Mesenchymal stem cell (in vitro differentiated cells and primary cell): Measurements from ENCODE around the gene RGS7.
"Not testable (repeated sequence)": the region's sequence is repeated elsewhere in the genome, so short reads cannot be mapped to it uniquely, and the experiment has no call there.

Experiments
- DNase-seq: peaks from one replicate; pipeline ENCODE4 v3.0.0-alpha.2; 2013
- H2AFZ ChIP-seq: one replicate; pipeline ENCODE4 v1.6.1; 2013; ENCODE audit warnings: low read depth, mild to moderate bottlenecking, control low read depth, inconsistent platforms, low read length, moderate library complexity
- H2AK5ac ChIP-seq: 2 replicates; pipeline ENCODE4 v1.6.1; 2013; ENCODE audit warnings: low read length, moderate library complexity, mild to moderate bottlenecking, inconsistent platforms; ENCODE audit not compliant: severe bottlenecking
- H2BK120ac ChIP-seq: one replicate; pipeline ENCODE4 v1.6.1; 2013; ENCODE audit warnings: low read depth, mild to moderate bottlenecking, inconsistent platforms, low read length, moderate library complexity
- H2BK12ac ChIP-seq, 2 experiments: one replicate each; pipeline ENCODE4 v1.6.1; 2013; ENCODE audit warnings: inconsistent platforms in 2 of 2, low read length in 2 of 2, mild to moderate bottlenecking in 2 of 2, moderate library complexity in 2 of 2, control low read depth in 1 of 2
- H2BK15ac ChIP-seq: one replicate; pipeline ENCODE4 v1.6.1; 2013; ENCODE audit warnings: mild to moderate bottlenecking, low read depth, inconsistent platforms; ENCODE audit not compliant: poor library complexity, severe bottlenecking
- H2BK5ac ChIP-seq: 2 replicates; pipeline ENCODE4 v1.6.1; 2013; ENCODE audit warnings: low read depth, mild to moderate bottlenecking, low read length, control low read depth, inconsistent platforms; ENCODE audit not compliant: poor library complexity, severe bottlenecking
- H3K14ac ChIP-seq, 2 experiments: one replicate each; pipeline ENCODE4 v1.6.1; 2013; ENCODE audit warnings: inconsistent platforms in 2 of 2, low read length in 2 of 2, control low read depth in 1 of 2, mild to moderate bottlenecking in 1 of 2, moderate library complexity in 1 of 2
- H3K18ac ChIP-seq, 2 experiments: one replicate each; pipeline ENCODE4 v1.6.1; 2013; ENCODE audit warnings: inconsistent platforms in 2 of 2, low read length in 2 of 2, control low read depth in 1 of 2, low read depth in 1 of 2, mild to moderate bottlenecking in 1 of 2
- H3K23ac ChIP-seq, 2 experiments: one replicate each; pipeline ENCODE4 v1.6.1; 2013; ENCODE audit warnings: inconsistent platforms in 2 of 2, low read length in 2 of 2, mild to moderate bottlenecking in 2 of 2, moderate library complexity in 2 of 2, control low read depth in 1 of 2
- H3K27ac ChIP-seq: 2 replicates; pipeline ENCODE4 v1.5.1; 2013; ENCODE audit warnings: mild to moderate bottlenecking, moderate library complexity, low read length, control low read depth, inconsistent platforms; ENCODE audit not compliant: poor library complexity, severe bottlenecking
- H3K27me3 ChIP-seq, 2 experiments: 2 replicates each; pipeline versions ENCODE4 v1.6.1 to v1.7.0; 2013; ENCODE audit warnings: low read length in 2 of 2, mild to moderate bottlenecking in 2 of 2, moderate library complexity in 2 of 2, control low read depth in 1 of 2, inconsistent platforms in 1 of 2; ENCODE audit not compliant: control insufficient read depth in 1 of 2, insufficient read depth in 1 of 2
- H3K36me3 ChIP-seq, 2 experiments: 2 replicates each; pipeline versions ENCODE4 v1.6.1 to v1.7.0; 2013; ENCODE audit warnings: low read length in 2 of 2, control low read depth in 1 of 2, inconsistent platforms in 1 of 2, low read depth in 1 of 2, mild to moderate bottlenecking in 1 of 2; ENCODE audit not compliant: insufficient read depth in 2 of 2, control insufficient read depth in 1 of 2
- H3K4ac ChIP-seq, 2 experiments: one replicate each; pipeline ENCODE4 v1.6.1; 2013; ENCODE audit warnings: inconsistent platforms in 2 of 2, low read length in 2 of 2, mild to moderate bottlenecking in 2 of 2, moderate library complexity in 2 of 2, control low read depth in 1 of 2, low read depth in 1 of 2
- H3K4me1 ChIP-seq: 2 replicates; pipeline ENCODE4 v1.6.1; 2013; ENCODE audit warnings: low read depth, low read length, control low read depth; ENCODE audit not compliant: control insufficient read depth, insufficient read depth
- H3K4me2 ChIP-seq: 2 replicates; pipeline ENCODE4 v1.6.1; 2013; ENCODE audit warnings: low read length, mild to moderate bottlenecking, inconsistent platforms; ENCODE audit not compliant: poor library complexity, severe bottlenecking
- H3K4me3 ChIP-seq, 2 experiments: 2 replicates each; pipeline versions ENCODE4 v1.5.1 to v1.7.0; 2013; ENCODE audit warnings: low read length in 2 of 2, mild to moderate bottlenecking in 2 of 2, control low read depth in 1 of 2, low read depth in 1 of 2; ENCODE audit not compliant: insufficient read depth in 1 of 2
- H3K79me1 ChIP-seq: replicated peaks from 2 replicates; pipeline ENCODE4 v1.6.1; 2013; ENCODE audit warnings: mild to moderate bottlenecking, control low read depth, low read length, inconsistent platforms; ENCODE audit not compliant: poor library complexity, severe bottlenecking
- H3K9ac ChIP-seq: 2 replicates; pipeline ENCODE4 v1.7.0; 2013; ENCODE audit warnings: mild to moderate bottlenecking, low read length, moderate library complexity
- H3K9me3 ChIP-seq: 2 replicates; pipeline ENCODE4 v1.7.0; 2013; ENCODE audit warnings: mild to moderate bottlenecking, low read length; ENCODE audit not compliant: control insufficient read depth
- H4K8ac ChIP-seq: one replicate; pipeline ENCODE4 v1.6.1; 2013; ENCODE audit warnings: inconsistent platforms, mild to moderate bottlenecking, low read length, moderate library complexity
- H4K91ac ChIP-seq: one replicate; pipeline ENCODE4 v1.6.1; 2013; ENCODE audit warnings: mild to moderate bottlenecking, low read length, inconsistent platforms
- WGBS: methylation state at CpG from one replicate; pipeline ENCODE4 v1.1.7; 2013; ENCODE audit warnings: mixed read lengths; 5-methylcytosine and 5-hydroxymethylcytosine counted together

RGS7 gene

GRCh38 chr1:241141646-241142045, 215.4 kb downstream of the RGS7 start:
- not testable (repeated sequence) for H3K4me1 ChIP-seq, H4K8ac ChIP-seq, H4K91ac ChIP-seq, H3K9ac ChIP-seq, H3K9me3 ChIP-seq, H3K18ac ChIP-seq, H3K27ac ChIP-seq, H3K27me3 ChIP-seq, H3K36me3 ChIP-seq, H3K79me1 ChIP-seq, H2AFZ ChIP-seq, H2BK120ac ChIP-seq, H3K4me3 ChIP-seq, H3K23ac ChIP-seq, H3K4me2 ChIP-seq, DNase-seq, H2BK5ac ChIP-seq, H3K14ac ChIP-seq, H2AK5ac ChIP-seq, H2BK15ac ChIP-seq, H2BK12ac ChIP-seq, H3K4ac ChIP-seq
- 70% methylated on average over 3 of the region's 3 CpGs for WGBS

- Histone ChIP-seq H2BK15ac (no peak overlapping the region), H3K4me2 (no peak overlapping the region), H3K9me3 (no peaks in the 10 kb centered on the region), H4K8ac (no peak overlapping the region), H3K4me1 (peaks cover 1% of the 10 kb centered on the region), H2BK5ac (no peak overlapping the region), H2AK5ac (no peak overlapping the region), H3K27ac (no peak overlapping the region), H4K91ac (no peak overlapping the region), H3K36me3 (no peaks in the 10 kb centered on the region), H3K9ac (no peak overlapping the region), H3K4ac (no peak overlapping the region), H3K27me3 (no peaks in the 10 kb centered on the region), H3K14ac (no peak overlapping the region), H3K4me3 (no peak overlapping the region), H3K18ac (no peak overlapping the region), H2BK12ac (no peak overlapping the region), H2BK120ac (no peak overlapping the region), H2AFZ (no peak overlapping the region), H3K79me1 (no peaks in the 10 kb centered on the region), H3K23ac (no peak overlapping the region)
- DNase-seq, result no peak
Measured at GRCh38 chr1:241140670-241141069, 216.3 kb downstream of the RGS7 start.

GRCh38 chr1:241139047-241139446, 218.0 kb downstream of the RGS7 start:
- no peak overlapping the region for H3K27ac ChIP-seq
- H3K18ac ChIP-seq, result no peak overlapping the region
- no peak overlapping the region for H2BK15ac ChIP-seq
- no peaks in the 10 kb centered on the region for H3K27me3 ChIP-seq
- no peak overlapping the region for H3K4ac ChIP-seq
- H3K9ac ChIP-seq, result no peak overlapping the region
- H3K36me3 ChIP-seq, result no peaks in the 10 kb centered on the region
- H4K8ac ChIP-seq, result no peak overlapping the region
- H2BK12ac ChIP-seq, result no peak overlapping the region
- H2AFZ ChIP-seq, result no peak overlapping the region
- H3K4me3 ChIP-seq, result no peak overlapping the region
- DNase-seq, result no peak
- no peak overlapping the region for H2AK5ac ChIP-seq
- no peak overlapping the region for H2BK5ac ChIP-seq
- no peak overlapping the region for H2BK120ac ChIP-seq
- 70% methylated on average over 1 of the region's 1 CpG for WGBS
- no peak overlapping the region for H3K4me2 ChIP-seq
- no peak overlapping the region for H3K23ac ChIP-seq
- H3K14ac ChIP-seq, result no peak overlapping the region
- H3K4me1 ChIP-seq, result no peaks in the 10 kb centered on the region
- no peaks in the 10 kb centered on the region for H3K9me3 ChIP-seq
- H4K91ac ChIP-seq, result no peak overlapping the region
- no peaks in the 10 kb centered on the region for H3K79me1 ChIP-seq

GRCh38 chr1:241138248-241138647, 218.8 kb downstream of the RGS7 start:
- H4K91ac ChIP-seq, result no peak overlapping the region
- no peaks in the 10 kb centered on the region for H3K27me3 ChIP-seq

More at GRCh38 chr1:241138248-241138647, 218.8 kb downstream of the RGS7 start:
- Histone ChIP-seq H3K9me3 (no peaks in the 10 kb centered on the region), H3K4ac (no peak overlapping the region), H3K27ac (no peak overlapping the region), H3K4me3 (no peak overlapping the region), H3K9ac (no peak overlapping the region), H4K8ac (no peak overlapping the region), H3K36me3 (no peaks in the 10 kb centered on the region), H2AFZ (no peak overlapping the region), H2BK120ac (no peak overlapping the region), H3K4me2 (no peak overlapping the region), H2AK5ac (no peak overlapping the region), H3K4me1 (no peaks in the 10 kb centered on the region), H3K23ac (no peak overlapping the region), H2BK15ac (no peak overlapping the region), H2BK5ac (no peak overlapping the region), H2BK12ac (no peak overlapping the region), H3K79me1 (no peaks in the 10 kb centered on the region), H3K18ac (no peak overlapping the region), H3K14ac (no peak overlapping the region)
- WGBS, result 55% methylated on average over 2 of the region's 4 CpGs
- no peak for DNase-seq
